Smooth muscle cell (in vitro differentiated cells): ENCODE data around the gene KCTD2. TPM values are rescaled to one million over a fixed set of nuclear protein-coding genes. Genes with fewer than 3 reads are reported as not detected.
"Not testable (repeated sequence)": the region's sequence is repeated elsewhere in the genome, so short reads cannot be mapped to it uniquely, and the experiment has no call there.

Source experiments
- DNase-seq: peaks from one replicate; lab custom pipeline; 2025; ENCODE audit not compliant: unreplicated experiment; lab: John Stamatoyannopoulos, UW
- H2AFZ ChIP-seq: fragments of 200-600 bp; sonication (generic); 2 replicates; pipeline ENCODE4 v1.6.0; 2016; ENCODE audit warnings: antibody characterized with exemption, low read depth, mild to moderate bottlenecking
- H3F3A ChIP-seq: fragments of 200-600 bp; sonication (generic); 2 replicates; pipeline ENCODE4 v1.6.0; 2017; ENCODE audit warnings: antibody characterized with exemption, low read depth
- H3K27ac ChIP-seq: fragments of 200-600 bp; sonication (generic); 2 replicates; pipeline ENCODE4 v1.5.1; 2016; ENCODE audit warnings: low read depth, mild to moderate bottlenecking
- H3K27me3 ChIP-seq: fragments of 200-600 bp; sonication (generic); 2 replicates; pipeline ENCODE4 v1.6.1; 2016; ENCODE audit warnings: low read depth, mild to moderate bottlenecking
- H3K36me3 ChIP-seq: fragments of 200-600 bp; sonication (generic); 2 replicates; pipeline ENCODE4 v1.5.1; 2016; ENCODE audit warnings: low read depth
- H3K4me1 ChIP-seq: fragments of 200-600 bp; sonication (generic); 2 replicates; pipeline ENCODE4 v1.5.1; 2016; ENCODE audit warnings: low read depth
- H3K4me2 ChIP-seq: fragments of 200-600 bp; sonication (generic); 2 replicates; pipeline ENCODE4 v1.6.0; 2016; ENCODE audit warnings: mild to moderate bottlenecking
- H3K4me3 ChIP-seq: fragments of 200-600 bp; sonication (generic); 2 replicates; pipeline ENCODE4 v1.5.1; 2016; ENCODE audit warnings: mild to moderate bottlenecking
- H3K79me2 ChIP-seq: fragments of 200-600 bp; sonication (generic); 2 replicates; pipeline ENCODE4 v1.6.0; 2016; ENCODE audit warnings: low read depth, mild to moderate bottlenecking
- H3K9ac ChIP-seq: fragments of 200-600 bp; sonication (generic); 2 replicates; pipeline ENCODE4 v1.6.0; 2016; ENCODE audit warnings: low read depth
- H3K9me3 ChIP-seq: fragments of 200-600 bp; sonication (generic); replicated peaks from 2 replicates; pipeline ENCODE4 v1.5.1; 2016; ENCODE audit warnings: low read depth
- H4K20me1 ChIP-seq: fragments of 200-600 bp; sonication (generic); 2 replicates; pipeline ENCODE4 v1.6.0; 2016; ENCODE audit warnings: low read depth
- WGBS: methylation state at CpG from one replicate; pipeline ENCODE4 v1.1.7; 2016; ENCODE audit warnings: low lambda C conversion rate; 5-methylcytosine and 5-hydroxymethylcytosine counted together
- polyA plus RNA-seq: library from polyadenylated mRNA; unstranded; fragments of >200 nt; fragmentation: Nextera tagmentation; extraction: Ambion mirVana; gene quantifications from 2 replicates; pipeline ENCODE4 v1.2.1, GENCODE V29; 2016
- total RNA-seq: library from RNA; depleted of rRNA; stranded (reverse); fragments of >200 nt; gene quantifications from 2 replicates; pipeline ENCODE4 v1.2.3, GENCODE V29; 2014
- TF ChIP-seq, protein P1 (sequence below): fragments of 200-600 bp; sonication (generic); IDR thresholded peaks from 2 replicates; pipeline ENCODE4 v1.5.1; 2017; ENCODE audit warnings: borderline replicate concordance, mild to moderate bottlenecking, antibody characterized with exemption; ENCODE audit not compliant: insufficient read depth, poor library complexity, severe bottlenecking

Gene KCTD2
- total and polyA plus RNA-seq, 2 experiments from 2014 or later, result 12.7 to 27.3 TPM

DNA sequence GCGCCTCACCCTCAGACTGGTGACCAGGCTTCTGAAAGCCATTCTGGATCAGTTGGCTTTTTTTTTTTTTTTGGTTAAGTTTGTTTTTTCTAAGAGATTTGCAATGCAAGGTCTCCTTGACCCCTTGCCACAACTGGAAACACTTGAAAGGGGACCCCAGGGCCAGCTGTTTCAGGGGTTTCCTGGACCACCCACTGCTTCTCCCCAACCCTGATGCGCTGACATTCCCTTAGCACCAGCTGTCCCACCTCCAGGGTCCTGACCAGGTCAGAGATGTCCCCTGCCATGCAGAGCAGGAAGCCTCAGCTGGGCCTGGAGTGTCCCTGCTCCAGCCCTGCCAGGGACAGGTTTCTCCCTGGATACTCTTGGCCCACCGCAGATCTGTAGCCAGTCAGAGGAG, 42.7 kb upstream of the KCTD2 start:
- Histone ChIP-seq H3K4me3 (no peak overlapping the region), H3K79me2 (peaks cover under 1% of the 10 kb centered on the region), H3K9ac (no peak overlapping the region), H3F3A (peaks cover 5% of the 10 kb centered on the region), H3K36me3 (no peaks in the 10 kb centered on the region), H3K27me3 (no peaks in the 10 kb centered on the region), H3K4me1 (no peaks in the 10 kb centered on the region), H3K9me3 (no peaks in the 10 kb centered on the region), H3K4me2 (no peak overlapping the region), H4K20me1 (peaks cover 23% of the 10 kb centered on the region), H3K27ac (no peak overlapping the region), H2AFZ (no peak overlapping the region)
- DNase-seq, result no peak
- WGBS, result 100% methylated on average over 2 of the region's 3 CpGs
- TF ChIP-seq, protein P1, sequence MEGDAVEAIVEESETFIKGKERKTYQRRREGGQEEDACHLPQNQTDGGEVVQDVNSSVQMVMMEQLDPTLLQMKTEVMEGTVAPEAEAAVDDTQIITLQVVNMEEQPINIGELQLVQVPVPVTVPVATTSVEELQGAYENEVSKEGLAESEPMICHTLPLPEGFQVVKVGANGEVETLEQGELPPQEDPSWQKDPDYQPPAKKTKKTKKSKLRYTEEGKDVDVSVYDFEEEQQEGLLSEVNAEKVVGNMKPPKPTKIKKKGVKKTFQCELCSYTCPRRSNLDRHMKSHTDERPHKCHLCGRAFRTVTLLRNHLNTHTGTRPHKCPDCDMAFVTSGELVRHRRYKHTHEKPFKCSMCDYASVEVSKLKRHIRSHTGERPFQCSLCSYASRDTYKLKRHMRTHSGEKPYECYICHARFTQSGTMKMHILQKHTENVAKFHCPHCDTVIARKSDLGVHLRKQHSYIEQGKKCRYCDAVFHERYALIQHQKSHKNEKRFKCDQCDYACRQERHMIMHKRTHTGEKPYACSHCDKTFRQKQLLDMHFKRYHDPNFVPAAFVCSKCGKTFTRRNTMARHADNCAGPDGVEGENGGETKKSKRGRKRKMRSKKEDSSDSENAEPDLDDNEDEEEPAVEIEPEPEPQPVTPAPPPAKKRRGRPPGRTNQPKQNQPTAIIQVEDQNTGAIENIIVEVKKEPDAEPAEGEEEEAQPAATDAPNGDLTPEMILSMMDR, result no peak

DNA sequence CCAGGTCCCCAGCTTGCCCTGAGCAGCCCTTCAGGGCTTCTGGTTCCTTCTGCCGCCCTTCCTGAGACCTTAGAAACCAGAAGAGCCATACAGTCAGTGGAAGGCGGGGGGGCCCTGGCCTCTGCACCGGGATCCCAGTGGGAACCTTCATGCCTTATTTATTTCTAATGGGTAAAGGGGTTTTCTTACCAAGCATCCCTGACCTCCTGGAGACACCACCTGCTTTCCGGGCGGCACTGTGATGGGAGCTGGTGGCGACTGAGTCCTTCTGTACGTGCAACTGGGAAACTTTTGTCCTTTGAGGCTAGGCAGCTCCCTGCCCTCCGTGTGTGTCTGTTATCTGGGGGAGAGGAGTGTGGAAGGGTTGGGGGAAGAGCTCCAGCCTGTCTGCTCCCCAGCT, 41.7 kb upstream of the KCTD2 start:
- no peaks in the 10 kb centered on the region for H3K4me1 ChIP-seq
- peaks cover 16% of the 10 kb centered on the region for H4K20me1 ChIP-seq
- H3K27me3 ChIP-seq, result no peaks in the 10 kb centered on the region
- H3K9ac ChIP-seq, result no peak overlapping the region
- no peaks in the 10 kb centered on the region for H3K79me2 ChIP-seq
- no peak overlapping the region for H3K4me2 ChIP-seq
- H3K4me3 ChIP-seq, result no peak overlapping the region
- H3K36me3 ChIP-seq, result no peaks in the 10 kb centered on the region
- DNase-seq, result no peak
- H2AFZ ChIP-seq, result no peak overlapping the region
- peaks cover 8% of the 10 kb centered on the region for H3F3A ChIP-seq
- no peaks in the 10 kb centered on the region for H3K9me3 ChIP-seq
- TF ChIP-seq, protein P1, result no peak
- H3K27ac ChIP-seq, result no peak overlapping the region
- 87% methylated on average over 8 of the region's 8 CpGs for WGBS

DNA sequence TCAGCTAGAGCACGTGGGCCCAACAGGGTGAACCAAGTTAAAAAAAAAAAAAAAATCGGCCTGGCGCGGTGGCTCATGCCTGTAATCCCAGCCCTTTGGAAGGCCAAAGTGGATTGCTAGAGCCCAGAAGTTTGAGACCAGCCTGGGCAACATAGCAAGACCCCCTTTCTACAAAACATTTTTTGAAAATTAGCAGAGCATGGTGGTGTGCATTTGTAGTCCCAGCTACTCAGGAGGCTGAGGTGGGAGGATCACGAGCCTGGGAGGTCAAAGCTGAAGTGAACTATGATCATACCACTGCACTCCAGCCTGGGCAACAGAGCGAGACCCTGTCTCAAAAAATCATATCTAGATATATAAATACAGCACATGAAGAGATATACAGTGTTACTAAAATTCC, 40.9 kb upstream of the KCTD2 start:
- H3K4me3 ChIP-seq, H3K4me2 ChIP-seq, H2AFZ ChIP-seq, H3K9ac ChIP-seq, H3K36me3 ChIP-seq, H3K27ac ChIP-seq, DNase-seq, H3K79me2 ChIP-seq, H3K4me1 ChIP-seq, H3K27me3 ChIP-seq, H3K9me3 ChIP-seq: not testable (repeated sequence)
- H3F3A ChIP-seq, result peaks cover 13% of the 10 kb centered on the region
- 99% methylated on average over 6 of the region's 6 CpGs for WGBS
- peaks cover 11% of the 10 kb centered on the region for H4K20me1 ChIP-seq

DNA sequence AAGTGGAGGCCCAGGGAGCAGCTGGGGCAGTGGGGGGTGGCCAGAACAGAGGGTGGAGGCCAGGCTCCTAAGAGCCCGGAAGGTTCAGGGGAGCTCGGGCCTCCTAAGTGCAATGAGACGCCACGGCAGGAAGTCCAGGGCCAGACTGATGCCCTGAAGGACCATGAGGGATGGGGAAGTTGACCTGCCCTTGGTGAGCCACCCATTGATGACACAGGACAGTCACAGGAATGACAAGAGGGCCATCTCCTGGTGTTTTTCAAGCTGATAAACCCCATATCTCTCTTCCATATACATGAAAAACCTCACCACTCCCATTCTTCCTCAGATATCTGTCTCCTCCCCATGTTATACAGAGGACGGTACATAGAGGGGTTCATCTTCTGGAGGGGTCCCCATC, 40.4 kb upstream of the KCTD2 start:
- WGBS, result 98% methylated on average over 5 of the region's 5 CpGs
- H3K27me3 ChIP-seq, result no peaks in the 10 kb centered on the region
- no peaks in the 10 kb centered on the region for H3K36me3 ChIP-seq
- no peak overlapping the region for H3K27ac ChIP-seq
- TF ChIP-seq, protein P1, result no peak
- H3K9me3 ChIP-seq, result no peaks in the 10 kb centered on the region
- DNase-seq, result no peak
- no peak overlapping the region for H2AFZ ChIP-seq
- peaks cover 4% of the 10 kb centered on the region for H3K4me1 ChIP-seq
- no peak overlapping the region for H3K4me2 ChIP-seq
- H3K79me2 ChIP-seq, result no peaks in the 10 kb centered on the region
- H3F3A ChIP-seq, result peaks cover 18% of the 10 kb centered on the region
- H3K4me3 ChIP-seq, result no peak overlapping the region
- no peak overlapping the region for H3K9ac ChIP-seq
- H4K20me1 ChIP-seq, result peaks cover 5% of the 10 kb centered on the region
